NCI-H460 (cell line): ENCODE measurements around the gene HACD3. TPM values are rescaled to one million over a fixed set of nuclear protein-coding genes. Genes with fewer than 3 reads are reported as not detected.
"Not testable (repeated sequence)": the region's sequence is repeated elsewhere in the genome, so short reads cannot be mapped to it uniquely, and the experiment has no call there.

Experiments used
- DNase-seq: peaks from one replicate; pipeline ENCODE4 v3.0.0-alpha.2; 2016; ENCODE audit warnings: low read depth; ENCODE audit errors: extremely low read depth
- total RNA-seq: library from RNA; depleted of rRNA; stranded (reverse); fragments of >200 nt; shearing (Covaris generic); gene quantifications from 2 replicates; pipeline ENCODE4 v1.2.3, GENCODE V29; 2014

The HACD3 gene
- total RNA-seq, 1 experiment from 2014 or later = 108 TPM

DNA sequence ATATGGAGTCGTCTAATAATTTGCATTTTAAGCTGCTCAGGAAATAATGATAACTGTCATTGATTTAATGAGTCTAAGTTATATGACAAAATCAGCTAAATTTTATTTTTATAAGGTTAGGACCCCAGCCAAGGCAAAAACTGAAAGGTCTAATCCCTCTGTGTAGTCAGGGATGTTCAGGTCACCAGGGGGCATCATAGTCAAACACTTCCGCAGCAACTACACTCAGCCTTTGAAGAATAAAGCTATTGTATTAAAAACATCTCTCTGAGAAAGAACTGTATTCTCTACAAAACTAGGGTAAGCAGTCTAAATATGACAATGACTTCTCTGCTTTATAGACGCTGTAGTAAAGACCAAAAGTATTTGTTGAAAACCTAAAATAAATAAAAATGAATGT lies 65.7 kb downstream of the HACD3 start:
- DNase-seq = peak; percentile 11

DNA sequence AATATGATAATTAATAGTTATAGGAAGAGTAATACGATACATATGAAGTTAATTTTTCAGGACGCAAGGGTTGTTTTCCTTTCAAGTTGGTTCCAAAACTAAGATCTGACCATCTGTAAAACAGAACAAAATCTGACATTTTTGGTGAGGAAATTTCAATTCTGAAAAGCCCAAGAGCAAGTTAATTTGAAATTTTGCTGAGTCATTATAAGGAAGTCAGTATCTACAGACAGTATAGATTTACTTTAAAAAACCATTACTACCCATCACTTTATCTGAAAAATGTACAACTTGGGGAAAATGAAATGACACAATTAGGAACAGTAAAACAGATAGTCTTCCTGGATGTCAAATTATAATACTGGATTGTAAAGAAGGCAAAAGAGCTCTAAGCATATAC lies 68.2 kb downstream of the HACD3 start:
- DNase-seq = no peak

DNA sequence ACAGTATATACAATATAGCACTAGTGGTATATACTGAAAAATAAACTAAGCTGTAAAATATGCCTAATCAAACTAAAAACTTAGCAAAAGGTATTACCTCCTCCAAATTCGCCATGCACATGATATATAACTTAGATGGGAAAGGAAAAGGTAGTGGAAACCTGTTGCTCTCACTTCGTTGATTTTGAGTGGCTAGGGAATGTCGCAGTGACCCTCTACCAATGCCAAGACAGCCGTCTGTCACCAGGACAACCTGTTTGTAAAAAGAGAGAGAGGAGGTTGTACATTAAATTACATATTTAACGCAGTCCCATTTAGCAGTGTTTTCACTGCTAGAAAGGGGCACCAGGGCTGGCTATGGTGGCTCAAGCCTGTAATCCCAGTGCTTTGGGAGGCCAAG lies 69.4 kb downstream of the HACD3 start:
- no peak for DNase-seq

DNA sequence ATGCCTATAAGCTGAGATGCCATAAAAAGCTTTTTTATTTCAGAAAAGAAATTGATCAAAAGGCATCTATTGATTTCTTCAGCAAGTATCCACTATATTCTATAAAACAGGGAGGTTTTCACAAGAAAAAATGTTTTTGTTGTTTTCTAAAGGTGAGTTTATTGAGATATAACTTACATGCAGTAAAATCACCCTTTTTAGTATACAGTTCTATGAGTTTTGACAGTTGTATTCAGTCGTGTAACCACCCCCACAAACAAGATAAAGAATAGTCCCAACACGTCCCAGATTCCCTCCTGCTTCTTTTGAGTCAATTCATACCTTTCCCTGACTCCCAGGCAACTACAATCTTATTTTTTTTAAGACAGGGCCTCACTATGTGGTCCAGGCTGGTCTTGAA lies 72.9 kb downstream of the HACD3 start:
- DNase-seq = no peak

DNA sequence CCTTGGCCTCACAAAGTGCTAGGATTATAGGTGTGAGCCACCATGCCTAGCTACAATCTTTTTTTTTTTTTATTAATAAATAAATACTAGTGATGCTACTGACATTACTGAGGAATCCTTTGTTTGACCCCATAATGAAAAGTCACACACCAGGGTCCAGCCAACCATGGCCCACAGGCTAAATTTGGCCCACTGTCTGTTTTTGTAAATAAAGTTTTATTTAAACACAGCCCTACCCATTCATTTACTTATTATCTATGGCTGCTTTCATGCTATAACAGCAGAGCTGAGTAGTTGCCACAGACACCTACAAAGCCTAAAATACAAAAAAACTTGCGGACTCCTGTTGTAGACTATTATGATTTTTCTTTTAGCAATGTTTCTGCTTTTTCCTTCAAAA lies 73.3 kb downstream of the HACD3 start:
- no peak for DNase-seq

DNA sequence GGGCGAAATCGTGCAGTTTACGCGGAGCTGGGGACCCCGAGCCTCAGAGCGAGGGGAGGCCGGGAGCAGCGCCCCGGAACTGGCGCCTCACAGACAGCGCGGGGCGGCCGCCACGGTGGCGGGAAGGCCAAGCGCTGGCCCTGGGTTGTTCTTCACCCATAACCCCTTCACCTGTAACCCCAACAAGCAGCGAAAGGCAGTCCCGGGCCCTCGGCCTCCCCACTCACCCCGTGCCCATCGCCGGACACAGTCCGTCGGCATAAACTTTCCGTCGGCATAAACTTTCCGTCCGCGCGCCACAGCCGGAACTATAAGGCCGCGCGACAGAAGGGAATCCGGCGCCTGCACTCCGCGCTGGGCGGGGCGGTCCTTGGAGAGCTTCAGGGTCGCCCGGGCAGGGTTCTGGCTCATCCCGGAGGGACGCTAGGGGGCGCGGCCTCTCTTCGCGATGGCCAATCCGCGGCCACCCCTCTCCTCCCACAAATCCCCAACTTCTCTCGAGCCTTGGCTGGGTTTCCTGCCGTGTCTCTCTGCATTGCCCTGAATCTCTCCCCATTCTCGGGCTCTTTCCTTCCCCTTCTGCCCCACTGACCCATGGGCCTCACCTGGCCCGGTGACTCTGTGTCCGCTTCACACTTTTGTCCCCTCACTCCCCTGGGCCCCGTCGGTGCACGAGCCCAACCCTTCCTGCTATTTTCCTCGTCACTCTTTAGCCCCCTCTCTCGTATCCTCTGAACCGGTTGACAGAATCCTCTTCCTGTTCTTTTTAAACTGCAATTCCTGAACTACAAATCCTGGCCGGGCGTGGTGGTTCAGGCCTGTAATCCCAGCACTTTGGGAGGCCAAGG lies 80.8 kb downstream of the HACD3 start, which contains the start of gene INTS14:
Gene INTS14, minus strand, starts transcription at position 261 of the 848 bp plus-strand sequence. CDS start 3,751 bp downstream, outside the sequence.
- DNase-seq = peak; percentile 93

DNA sequence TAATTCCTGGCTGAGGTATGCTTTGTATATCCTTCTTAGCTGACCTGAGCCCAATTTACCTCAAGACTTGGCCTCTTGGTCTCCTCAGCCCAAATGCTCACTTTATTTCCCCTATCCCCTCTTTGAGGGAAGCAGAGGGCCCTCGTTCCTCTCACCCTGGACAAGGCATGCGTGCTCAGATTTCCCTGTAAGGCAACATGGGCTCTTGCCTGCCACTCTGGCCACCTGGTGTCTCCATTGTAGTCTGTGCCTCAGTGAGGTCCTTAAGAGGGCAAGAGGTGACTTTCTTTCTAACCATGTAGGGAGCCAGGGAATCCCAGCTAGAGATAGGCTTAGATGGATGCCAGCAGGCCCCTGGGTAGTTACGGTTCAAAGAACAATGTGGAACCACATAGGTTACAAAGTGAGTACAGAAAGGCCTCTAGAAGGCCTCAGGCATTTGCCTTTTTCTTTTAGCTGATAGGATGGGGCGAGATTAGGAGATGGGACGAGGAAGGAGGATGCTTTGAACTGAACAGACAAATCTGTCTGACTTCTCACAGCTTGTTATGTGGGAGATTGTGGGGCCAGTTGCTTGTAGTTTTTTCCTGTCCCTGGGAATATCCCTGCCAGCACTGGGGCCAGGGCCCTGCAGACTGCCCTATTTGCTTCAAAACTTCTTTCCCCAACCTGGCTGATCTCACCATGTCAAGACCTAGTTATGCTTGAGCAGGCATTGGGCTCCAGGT lies 81.8 kb downstream of the HACD3 start:
- DNase-seq = no peak

DNA sequence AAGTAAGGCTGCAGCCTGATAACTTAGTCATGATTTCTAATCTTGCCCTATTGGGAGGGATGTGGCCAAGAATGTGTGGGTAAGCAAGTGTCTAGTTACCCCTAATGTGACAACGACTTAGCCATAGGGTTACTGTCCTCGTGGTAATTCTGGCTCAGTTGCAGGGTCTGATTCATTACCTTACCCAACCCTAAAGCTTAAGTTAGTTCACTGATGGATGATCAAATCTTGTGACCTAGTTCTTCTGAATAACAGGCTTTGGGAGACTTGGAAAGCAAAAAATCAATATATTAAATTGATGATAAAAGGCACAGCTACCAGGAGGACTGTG lies 82.3 kb downstream of the HACD3 start:
- DNase-seq = no peak

DNA sequence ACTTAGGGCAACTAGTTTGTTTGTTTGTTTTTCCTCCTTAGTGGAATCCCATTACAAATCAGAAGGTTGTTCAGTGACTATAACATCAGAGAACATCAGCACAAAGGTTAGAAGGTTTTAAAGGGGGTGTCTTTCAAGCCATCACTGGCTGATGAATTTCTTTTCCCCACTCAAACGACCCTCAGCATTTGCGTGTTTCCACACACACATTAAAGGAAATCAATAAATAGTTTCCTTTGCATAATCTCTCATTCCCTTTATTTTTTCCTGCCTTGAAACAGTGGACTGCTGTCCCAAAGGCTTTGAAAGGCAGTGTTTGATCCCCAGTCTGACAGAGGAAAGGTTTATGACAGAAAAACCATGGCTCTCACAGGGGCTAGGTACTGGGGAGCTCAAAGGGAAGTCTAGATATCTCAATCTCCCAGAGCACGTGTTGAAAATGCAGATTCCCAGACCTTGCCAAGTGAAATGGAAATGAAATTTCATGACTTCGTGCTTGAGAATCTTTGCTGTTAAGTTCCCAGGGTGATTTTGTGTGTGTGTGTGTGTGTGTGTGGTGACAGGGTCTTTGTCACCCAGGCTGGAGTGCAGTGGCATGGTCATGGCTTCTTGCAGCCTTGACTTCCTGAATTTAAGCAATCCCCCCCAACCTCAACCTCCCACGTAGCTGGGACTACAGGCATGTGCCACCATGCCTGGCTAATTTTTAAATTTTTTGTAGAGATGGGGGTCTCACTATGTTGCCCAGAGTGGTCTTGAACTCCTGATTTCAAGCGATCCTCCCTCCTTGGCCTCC lies 82.9 kb downstream of the HACD3 start:
- no peak for DNase-seq

DNA sequence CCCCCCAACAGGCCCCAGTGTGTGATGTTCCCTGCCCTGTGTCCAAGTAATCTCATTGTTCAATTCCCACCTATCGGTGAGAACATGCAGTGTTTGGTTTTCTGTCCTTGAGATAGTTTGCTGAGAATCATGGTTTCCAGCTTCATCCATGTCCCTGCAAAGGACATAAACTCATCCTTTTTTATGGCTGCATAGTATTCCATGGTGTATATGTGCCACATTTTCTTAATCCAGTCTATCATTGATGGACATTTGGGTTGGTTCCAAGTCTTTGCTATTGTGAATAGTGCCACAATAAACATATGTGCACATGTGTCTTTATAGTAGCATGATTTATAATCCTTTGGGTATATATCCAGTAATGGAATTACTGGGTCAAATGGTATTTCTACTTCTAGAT lies 85.6 kb downstream of the HACD3 start:
- DNase-seq = not testable (repeated sequence)

DNA sequence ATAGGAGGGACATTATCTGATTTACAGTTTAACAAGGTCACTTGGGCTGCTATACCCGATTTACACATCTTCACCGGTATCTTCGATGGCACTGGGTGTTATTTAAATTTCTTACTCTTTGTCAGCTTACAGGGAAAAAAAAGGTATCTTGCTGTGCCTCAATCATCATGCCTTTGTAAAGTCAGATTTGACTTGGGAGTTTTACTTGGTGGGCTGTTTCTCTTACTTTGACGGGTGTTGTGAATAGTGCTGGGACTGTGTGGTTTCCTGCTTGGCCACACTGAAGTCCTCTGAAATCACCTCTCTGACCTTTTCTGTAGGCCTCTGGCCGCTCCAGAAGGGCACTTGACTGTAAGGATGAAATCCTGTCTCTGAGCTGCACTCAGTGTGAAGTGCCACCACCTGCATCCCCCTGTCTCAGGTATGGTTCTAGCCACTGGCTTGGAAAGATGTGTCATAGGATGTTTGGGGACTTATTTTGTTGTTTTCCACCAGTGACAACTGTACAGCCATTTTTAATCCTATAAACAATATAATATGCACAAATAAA lies 88.4 kb downstream of the HACD3 start:
- DNase-seq = no peak

DNA sequence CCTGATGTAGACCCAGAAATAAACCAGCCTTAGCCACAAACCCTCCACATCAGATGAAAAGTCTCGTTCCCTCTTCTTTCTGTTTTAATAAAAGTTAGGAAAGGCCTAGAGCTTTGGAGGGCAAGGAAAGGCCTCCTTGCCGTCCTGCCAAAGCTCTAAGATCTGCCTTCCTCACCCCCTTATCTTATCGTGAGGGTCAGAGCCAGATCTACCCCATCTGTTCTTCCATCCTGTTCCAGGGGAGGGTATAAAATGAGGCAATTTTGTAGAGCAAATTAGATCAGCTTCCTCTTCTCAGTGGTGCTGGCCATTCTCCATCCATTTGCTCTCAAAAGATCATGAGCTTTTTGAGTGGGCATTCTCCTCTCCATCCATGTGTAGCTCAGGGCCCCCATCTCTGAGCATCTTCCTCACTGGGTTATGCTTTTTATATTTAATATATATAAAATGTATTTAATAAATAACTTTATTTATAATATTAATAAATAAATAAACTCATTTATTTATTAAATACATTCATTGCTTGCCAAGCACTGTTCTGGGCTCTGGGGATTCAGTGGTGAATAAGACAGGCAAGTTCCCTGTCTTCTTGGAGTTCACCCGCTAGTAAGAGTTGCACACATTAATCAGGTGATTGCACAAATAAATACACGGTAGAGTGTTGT lies 89.5 kb downstream of the HACD3 start:
- DNase-seq = no peak

DNA sequence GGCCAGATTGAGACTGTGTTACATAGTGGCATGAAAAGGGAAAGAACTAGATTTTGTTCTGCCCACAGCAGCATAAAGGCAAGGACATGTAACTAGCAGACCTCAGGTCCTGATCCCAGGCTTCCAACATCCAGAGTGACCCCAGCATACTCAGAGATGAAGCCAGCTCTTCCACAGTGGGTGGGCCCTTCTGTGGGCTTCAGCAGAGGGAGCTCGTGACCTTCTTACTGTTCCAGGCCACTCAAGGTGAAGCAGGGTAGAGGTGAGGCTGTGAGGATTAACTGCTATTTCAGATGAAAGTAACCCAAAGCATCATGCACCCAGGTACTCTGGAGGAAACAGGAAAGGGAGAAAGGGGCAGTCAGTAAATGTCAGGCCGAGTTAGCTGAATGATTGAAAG lies 90.6 kb downstream of the HACD3 start:
- DNase-seq = no peak

DNA sequence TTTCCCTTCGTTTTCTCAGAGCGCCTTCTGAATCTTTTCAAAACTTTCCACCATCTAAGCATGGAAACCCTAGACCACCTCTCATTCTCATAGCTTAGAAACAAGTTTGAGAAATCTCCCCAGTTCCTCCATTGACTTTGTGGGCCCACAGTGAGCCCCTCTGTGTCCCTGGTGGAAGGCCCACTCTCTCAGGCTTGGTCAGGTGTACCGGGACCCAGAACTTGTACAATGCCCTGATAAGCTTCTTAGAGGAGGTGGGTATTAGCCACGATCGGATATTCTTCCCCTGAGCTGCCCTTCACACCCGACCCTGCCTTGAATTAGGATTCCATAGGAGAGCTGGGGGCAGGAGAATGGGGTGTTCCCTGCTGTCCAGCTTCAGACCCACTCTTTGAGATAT lies 91.4 kb downstream of the HACD3 start, which contains the start of gene SLC24A1:
Gene SLC24A1, plus strand, starts transcription at position 301 of the 400 bp plus-strand sequence. CDS start 2,143 bp downstream, outside the sequence.
- DNase-seq = no peak

DNA sequence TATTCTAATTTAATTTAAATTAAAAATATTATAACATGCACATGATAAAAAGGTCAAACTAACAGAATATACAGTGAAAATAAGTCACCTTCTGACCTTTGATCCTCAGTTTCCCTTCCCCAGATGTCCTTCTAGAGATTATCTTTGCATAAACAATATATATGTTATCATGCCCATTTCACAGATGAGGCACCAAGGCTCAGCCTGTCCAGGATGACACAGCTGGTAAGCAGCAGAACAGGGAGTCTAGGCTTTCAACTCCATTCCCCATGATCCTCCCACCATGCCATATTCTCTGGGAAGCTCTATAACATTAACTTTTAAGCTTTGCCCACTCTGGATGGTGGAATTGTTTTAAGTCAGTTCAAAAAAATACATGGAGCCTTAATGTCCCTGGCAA lies 92.8 kb downstream of the HACD3 start:
- DNase-seq = no peak

DNA sequence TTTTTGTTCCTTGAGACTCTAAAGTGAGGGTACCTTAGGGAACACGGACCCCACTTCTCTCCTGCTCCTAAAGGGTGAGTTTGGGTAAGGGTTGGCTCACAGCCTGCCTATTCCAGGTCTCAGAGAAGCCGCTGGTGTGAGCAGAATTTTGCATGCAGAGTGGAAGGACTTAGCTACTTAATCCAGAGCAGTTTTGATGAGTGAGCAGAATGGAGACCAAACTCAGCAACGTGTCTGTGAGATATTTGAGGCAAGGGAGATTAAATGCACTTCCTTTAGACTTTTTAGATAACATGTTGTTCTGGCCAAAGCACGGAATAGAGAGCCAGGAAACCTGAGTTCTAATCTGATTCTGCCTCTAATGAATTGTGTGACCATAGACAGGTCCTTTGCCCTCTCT lies 96.6 kb downstream of the HACD3 start:
- no peak for DNase-seq
